ENCODE data around the gene CHRNE. TPM values are rescaled to one million over a fixed set of nuclear protein-coding genes. Genes with fewer than 3 reads are reported as not detected.
A peak's percentile ranks its signal among the peaks of the same experiment; 100 is the strongest.

Gene CHRNE
- total RNA-seq, 1 donor from 2014 or later: 0.98 TPM

- H3K27me3 ChIP-seq: no peaks in the 10 kb centered on the region
- no peaks in the 10 kb centered on the region for H3K36me3 ChIP-seq
- peaks cover 73% of the 10 kb centered on the region for H3K4me1 ChIP-seq
- no peaks in the 10 kb centered on the region for H3K9me3 ChIP-seq
- no peak for TF ChIP-seq POLR2AphosphoS5 (IDR thresholded peaks at IDR 0.05; ENCODE audit: insufficient read depth in 1 of 2, low read depth in 1 of 2)
- no peak for TF ChIP-seq CTCF (IDR thresholded peaks at IDR 0.05)
- TF ChIP-seq POLR2A (IDR thresholded peaks at IDR 0.05): no peak
- H3K27ac ChIP-seq: no peak overlapping the region
- intact Hi-C loops (cut with DNase I): no loop called here
- H3K4me3 ChIP-seq: no peak overlapping the region
- DNase-seq (ENCODE audit: extremely low spot score in 2 of 2): no peak
These were observed 50.2 kb downstream of the CHRNE start for GRCh38 chr17:4852567-4853207.

- Histone ChIP-seq H3K4me3 (no peak overlapping the region), H3K36me3 (no peaks in the 10 kb centered on the region), H3K27ac (peak overlapping the region; percentile 64), H3K27me3 (no peaks in the 10 kb centered on the region), H3K4me1 (peaks cover 73% of the 10 kb centered on the region), H3K9me3 (no peaks in the 10 kb centered on the region)
- DNase-seq (ENCODE audit: extremely low spot score in 2 of 2): no peak
- intact Hi-C loops (cut with DNase I): no loop called here
- TF ChIP-seq CTCF (IDR thresholded peaks at IDR 0.05) (no peak), POLR2AphosphoS5 (IDR thresholded peaks at IDR 0.05; ENCODE audit: insufficient read depth in 1 of 2, low read depth in 1 of 2) (no peak), POLR2A (IDR thresholded peaks at IDR 0.05) (no peak)
These were observed 51.8 kb downstream of the CHRNE start for GRCh38 chr17:4851084-4851483.

- no peaks in the 10 kb centered on the region for H3K36me3 ChIP-seq
- TF ChIP-seq CTCF (IDR thresholded peaks at IDR 0.05): no peak
- peak in 1 of 2 donors; percentile 38 for TF ChIP-seq POLR2AphosphoS5 (IDR thresholded peaks at IDR 0.05; ENCODE audit: insufficient read depth in 1 of 2, low read depth in 1 of 2)
- no peak for TF ChIP-seq POLR2A (IDR thresholded peaks at IDR 0.05)
- H3K4me3 ChIP-seq: no peak overlapping the region
- DNase-seq (ENCODE audit: extremely low spot score in 2 of 2): no peak
- peaks cover 75% of the 10 kb centered on the region for H3K4me1 ChIP-seq
- peak overlapping the region; percentile 64 for H3K27ac ChIP-seq
- no peaks in the 10 kb centered on the region for H3K27me3 ChIP-seq
- no peaks in the 10 kb centered on the region for H3K9me3 ChIP-seq
- intact Hi-C loops (cut with DNase I): no loop called here
These were observed 52.7 kb downstream of the CHRNE start for GRCh38 chr17:4850246-4850645.

GRCh38 chr17:4849011-4849536 lies 53.8 kb downstream of the CHRNE start:
- Histone ChIP-seq H3K36me3 (no peaks in the 10 kb centered on the region), H3K27ac (peak overlapping the region; percentile 64), H3K9me3 (no peaks in the 10 kb centered on the region), H3K27me3 (no peaks in the 10 kb centered on the region), H3K4me1 (peaks cover 66% of the 10 kb centered on the region), H3K4me3 (no peak overlapping the region)
- intact Hi-C loops (cut with DNase I): no loop called here
- TF ChIP-seq POLR2A (IDR thresholded peaks at IDR 0.05) (no peak), CTCF (IDR thresholded peaks at IDR 0.05) (no peak), POLR2AphosphoS5 (IDR thresholded peaks at IDR 0.05; ENCODE audit: insufficient read depth in 1 of 2, low read depth in 1 of 2) (peak in 1 of 2 donors; percentile 60)
- DNase-seq (ENCODE audit: extremely low spot score in 2 of 2): no peak

Other genes starting within 250 kb of the CHRNE start
- 19.4 TPM for gene PELP1, start 199.0 kb downstream of the CHRNE start, total RNA-seq
- 28.0 TPM for gene ARRB2, start 192.5 kb downstream of the CHRNE start, total RNA-seq
- gene MED11, start 171.7 kb downstream of the CHRNE start, total RNA-seq: 28.5 TPM
- gene ZMYND15, start 163.3 kb downstream of the CHRNE start, total RNA-seq: not detected
- gene CXCL16, start 163.2 kb downstream of the CHRNE start, total RNA-seq: 6.4 TPM
- not detected for gene TM4SF5, start 131.2 kb downstream of the CHRNE start, total RNA-seq
- gene VMO1, start 116.7 kb downstream of the CHRNE start, total RNA-seq: 12.5 TPM
- gene GLTPD2, start 114.1 kb downstream of the CHRNE start, total RNA-seq: not detected
- gene PSMB6, start 106.9 kb downstream of the CHRNE start, total RNA-seq: 110 TPM
- gene PLD2, start 95.9 kb downstream of the CHRNE start, total RNA-seq: 63.6 TPM
- gene MINK1, start 69.8 kb downstream of the CHRNE start, total RNA-seq: 120 TPM
- 1.7 TPM for gene C17orf107, start 3.6 kb downstream of the CHRNE start, total RNA-seq
- not detected for gene GP1BA, start 29.2 kb upstream of the CHRNE start, total RNA-seq
- 45.7 TPM for gene SLC25A11, start 36.9 kb upstream of the CHRNE start, total RNA-seq
- 54.3 TPM for gene RNF167, start 37.2 kb upstream of the CHRNE start, total RNA-seq
- gene PFN1, start 45.4 kb upstream of the CHRNE start, total RNA-seq: 811 TPM
- 5.6 TPM for gene ENO3, start 48.0 kb upstream of the CHRNE start, total RNA-seq
- 34.6 TPM for gene SPAG7, start 64.7 kb upstream of the CHRNE start, total RNA-seq
- gene CAMTA2, start 84.6 kb upstream of the CHRNE start, total RNA-seq: 36.3 TPM
- 1.7 TPM for gene INCA1, start 94.4 kb upstream of the CHRNE start, total RNA-seq
- 46.9 TPM for gene KIF1C, start 94.9 kb upstream of the CHRNE start, total RNA-seq
- gene SLC52A1, start 132.3 kb upstream of the CHRNE start, total RNA-seq: 0.49 TPM
- 3.4 TPM for gene ZFP3, start 175.4 kb upstream of the CHRNE start, total RNA-seq
- gene ZNF232, start 208.8 kb upstream of the CHRNE start, total RNA-seq: 4.9 TPM
- 0.49 TPM for gene USP6, start 212.9 kb upstream of the CHRNE start, total RNA-seq